Stimulated activated naive CD4-positive, alpha-beta T cell treated with Interleukin-2 at 50 U/mL for 16 hours (primary cell): ENCODE data around the gene PTPDC1.
"Not testable (repeated sequence)": the region's sequence is repeated elsewhere in the genome, so short reads cannot be mapped to it uniquely, and the experiment has no call there.

ENCODE experiments used
- DNase-seq: peaks from one replicate; lab custom pipeline; 2025; lab: John Stamatoyannopoulos, UW

Gene PTPDC1

DNA sequence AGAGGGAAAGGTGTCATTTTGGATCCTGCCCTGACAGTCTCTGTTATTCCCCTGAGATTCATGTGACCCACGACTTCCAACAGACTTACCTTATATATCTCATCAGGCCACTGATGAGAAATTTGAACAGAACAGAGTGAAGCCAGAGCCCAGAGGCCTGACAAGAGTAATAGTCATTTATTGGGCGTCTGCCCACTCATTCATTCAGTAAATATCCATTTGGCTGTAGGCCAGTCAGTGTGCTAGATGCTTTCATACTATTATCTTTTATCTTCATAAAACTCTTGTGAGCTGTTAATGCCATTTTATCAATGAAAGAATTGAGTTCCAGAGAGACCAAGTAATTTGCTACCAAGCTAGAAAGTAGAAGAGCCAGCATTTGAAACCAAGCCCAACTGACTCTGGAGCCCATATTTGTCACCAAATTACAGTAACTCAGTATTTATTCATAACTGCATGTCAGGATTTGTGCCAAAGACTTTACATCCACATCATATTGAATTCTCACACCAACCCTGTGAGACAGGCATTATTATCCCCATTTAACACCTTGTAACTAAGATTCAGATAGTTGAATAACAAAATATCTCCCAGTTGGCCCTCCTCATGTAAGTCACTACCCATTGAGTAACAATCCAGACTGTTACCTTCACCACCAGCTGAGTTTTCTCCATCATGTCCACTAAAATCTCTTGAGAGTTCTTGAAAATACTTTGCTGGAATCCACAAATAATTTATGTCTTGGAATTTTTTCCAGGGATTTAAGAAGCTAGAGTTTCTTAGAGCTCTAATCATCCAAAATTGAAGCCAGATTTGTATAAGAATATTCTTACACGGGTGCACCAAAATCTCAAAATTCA lies 2.5 kb downstream of the PTPDC1 start:
- no peak for DNase-seq

DNA sequence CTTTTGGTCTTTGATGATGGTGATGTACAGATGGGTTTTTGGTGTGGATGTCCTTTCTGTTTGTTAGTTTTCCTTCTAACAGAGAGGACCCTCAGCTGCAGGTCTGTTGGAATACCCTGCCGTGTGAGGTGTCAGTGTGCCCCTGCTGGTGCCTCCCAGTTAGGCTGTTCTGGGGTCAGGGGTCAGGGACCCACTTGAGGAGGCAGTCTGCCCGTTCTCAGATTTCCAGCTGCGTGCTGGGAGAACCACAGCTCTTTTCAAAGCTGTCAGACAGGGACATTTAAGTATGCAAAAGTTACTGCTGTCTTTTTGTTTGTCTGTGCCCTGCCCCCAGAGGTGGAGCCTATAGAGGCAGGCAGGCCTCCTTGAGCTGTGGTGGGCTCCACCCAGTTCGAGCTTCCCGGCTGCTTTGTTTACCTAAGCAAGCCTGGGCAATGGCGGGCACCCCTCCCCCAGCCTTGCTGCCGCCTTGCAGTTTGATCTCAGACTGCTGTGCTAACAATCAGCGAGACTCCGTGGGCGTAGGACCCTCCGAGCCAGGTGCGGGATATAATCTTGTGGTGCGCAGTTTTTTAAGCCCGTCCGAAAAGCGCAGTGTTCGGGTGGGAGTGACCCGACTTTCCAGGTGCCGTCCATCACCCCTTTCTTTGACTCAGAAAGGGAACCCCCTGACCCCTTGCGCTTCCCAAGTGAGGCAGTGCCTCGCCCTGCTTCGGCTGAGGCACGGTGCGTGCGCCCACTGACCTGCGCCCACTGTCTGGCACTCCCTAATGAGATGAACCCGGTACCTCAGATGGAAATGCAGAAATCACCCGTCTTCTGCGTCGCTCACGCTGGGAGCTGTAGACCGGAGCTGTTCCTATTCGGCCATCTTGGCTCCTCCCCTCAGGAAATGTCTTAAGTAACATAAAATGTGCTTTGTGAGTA lies 10.2 kb downstream of the PTPDC1 start:
- DNase-seq = not testable (repeated sequence)

DNA sequence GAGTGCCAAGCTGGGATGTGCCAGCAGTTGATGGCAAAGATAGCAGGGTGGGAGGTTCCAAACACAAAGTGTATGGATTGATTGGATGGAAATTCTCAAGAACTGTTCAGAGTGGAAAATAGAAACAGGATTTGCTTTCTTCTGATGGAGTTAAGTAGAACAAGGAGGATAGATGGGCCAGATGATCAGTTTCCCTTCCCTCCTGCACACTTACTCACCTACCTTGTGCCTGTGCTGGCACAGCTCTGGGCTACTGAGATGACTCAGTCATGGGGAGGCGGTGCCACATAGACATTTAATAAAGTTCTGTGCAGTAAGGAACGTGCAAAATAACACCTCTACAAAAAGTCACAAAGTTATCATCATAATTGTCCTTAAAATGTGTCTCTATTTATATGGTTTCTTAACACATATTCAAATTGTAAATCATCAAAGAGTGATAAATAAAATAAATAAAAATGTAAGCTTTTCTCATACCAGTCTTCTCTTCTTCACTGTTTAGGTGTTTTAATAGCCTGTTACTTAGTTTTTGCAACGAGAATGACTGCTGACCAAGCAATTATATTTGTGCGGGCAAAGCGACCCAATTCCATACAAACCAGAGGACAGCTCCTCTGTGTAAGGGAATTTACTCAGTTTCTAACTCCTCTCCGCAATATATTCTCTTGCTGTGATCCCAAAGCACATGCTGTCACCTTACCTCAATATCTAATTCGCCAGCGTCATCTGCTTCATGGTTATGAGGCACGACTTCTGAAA lies 12.7 kb downstream of the PTPDC1 start:
- DNase-seq = no peak

DNA sequence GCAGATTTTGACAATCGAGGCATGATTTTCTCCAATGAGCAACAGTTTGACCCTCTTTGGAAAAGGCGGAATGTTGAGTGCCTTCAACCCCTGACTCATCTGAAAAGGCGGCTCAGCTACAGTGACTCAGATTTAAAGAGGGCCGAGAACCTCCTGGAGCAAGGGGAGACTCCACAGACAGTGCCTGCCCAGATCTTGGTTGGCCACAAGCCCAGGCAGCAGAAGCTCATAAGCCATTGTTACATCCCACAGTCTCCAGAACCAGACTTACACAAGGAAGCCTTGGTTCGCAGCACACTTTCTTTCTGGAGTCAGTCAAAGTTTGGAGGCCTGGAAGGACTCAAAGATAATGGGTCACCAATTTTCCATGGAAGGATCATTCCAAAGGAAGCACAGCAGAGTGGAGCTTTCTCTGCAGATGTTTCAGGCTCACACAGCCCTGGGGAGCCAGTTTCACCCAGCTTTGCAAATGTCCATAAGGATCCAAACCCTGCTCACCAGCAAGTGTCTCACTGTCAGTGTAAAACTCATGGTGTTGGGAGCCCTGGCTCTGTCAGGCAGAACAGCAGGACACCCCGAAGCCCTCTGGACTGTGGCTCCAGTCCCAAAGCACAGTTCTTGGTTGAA lies 13.6 kb downstream of the PTPDC1 start:
- DNase-seq = no peak

- no peak for DNase-seq
Observed at GRCh38 chr9:94100152-94100879, 16.1 kb downstream of the PTPDC1 start.

DNA sequence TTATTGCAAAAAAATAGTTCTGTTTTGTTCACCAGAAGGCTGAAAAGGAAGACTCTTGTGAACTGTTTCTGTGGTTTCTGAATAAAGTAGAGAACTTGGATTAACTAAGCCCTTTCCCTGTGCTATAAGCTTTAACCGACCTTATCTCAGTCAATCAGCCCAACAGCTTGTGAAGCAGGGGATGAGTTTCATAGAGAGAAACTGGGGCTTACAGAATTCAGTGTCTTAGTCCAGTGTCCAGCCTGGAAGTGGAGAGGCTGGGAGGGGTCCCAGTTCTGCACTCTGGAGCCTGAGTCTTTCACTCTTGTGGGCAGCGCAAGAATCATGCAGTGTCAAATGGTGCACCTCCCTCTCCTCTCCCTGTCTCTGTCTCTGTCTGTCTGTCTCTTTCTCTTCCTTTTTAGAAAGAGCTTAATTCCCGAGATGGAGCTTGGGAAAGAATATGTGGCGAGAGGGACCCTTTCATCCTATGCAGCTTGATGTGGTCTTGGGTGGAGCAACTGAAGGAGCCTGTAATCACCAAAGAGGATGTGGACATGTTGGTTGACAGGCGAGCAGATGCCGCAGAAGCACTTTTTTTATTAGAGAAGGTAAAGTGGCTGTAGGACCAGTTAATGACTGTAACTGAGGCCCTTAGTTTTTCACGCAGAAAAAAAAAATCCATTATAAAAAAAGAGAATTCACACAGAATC lies 17.0 kb downstream of the PTPDC1 start:
- DNase-seq = no peak

GRCh38 chr9:94108584-94108983 lies 24.3 kb downstream of the PTPDC1 start:
- DNase-seq = no peak

GRCh38 chr9:94110821-94111252 lies 26.6 kb downstream of the PTPDC1 start:
- DNase-seq = no peak

DNA sequence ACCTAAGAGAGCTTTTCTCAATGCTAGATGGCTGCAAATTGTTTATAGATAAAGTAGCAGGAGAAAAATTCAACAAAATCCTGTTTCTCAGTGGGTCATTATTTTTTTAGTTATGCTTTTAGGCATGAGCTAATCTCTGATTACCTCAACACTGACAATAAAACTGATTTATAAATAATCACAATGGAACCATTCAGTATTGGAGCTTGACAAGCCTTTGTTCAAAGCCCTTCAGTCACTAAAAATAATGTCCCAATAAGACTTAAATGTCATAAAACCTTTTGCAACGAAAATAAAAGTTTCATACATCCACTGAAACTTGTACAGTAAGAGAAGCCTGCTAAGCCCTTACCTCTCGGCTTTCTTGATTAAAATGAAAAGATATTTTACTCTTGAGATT lies 27.2 kb downstream of the PTPDC1 start:
- DNase-seq = no peak

DNA sequence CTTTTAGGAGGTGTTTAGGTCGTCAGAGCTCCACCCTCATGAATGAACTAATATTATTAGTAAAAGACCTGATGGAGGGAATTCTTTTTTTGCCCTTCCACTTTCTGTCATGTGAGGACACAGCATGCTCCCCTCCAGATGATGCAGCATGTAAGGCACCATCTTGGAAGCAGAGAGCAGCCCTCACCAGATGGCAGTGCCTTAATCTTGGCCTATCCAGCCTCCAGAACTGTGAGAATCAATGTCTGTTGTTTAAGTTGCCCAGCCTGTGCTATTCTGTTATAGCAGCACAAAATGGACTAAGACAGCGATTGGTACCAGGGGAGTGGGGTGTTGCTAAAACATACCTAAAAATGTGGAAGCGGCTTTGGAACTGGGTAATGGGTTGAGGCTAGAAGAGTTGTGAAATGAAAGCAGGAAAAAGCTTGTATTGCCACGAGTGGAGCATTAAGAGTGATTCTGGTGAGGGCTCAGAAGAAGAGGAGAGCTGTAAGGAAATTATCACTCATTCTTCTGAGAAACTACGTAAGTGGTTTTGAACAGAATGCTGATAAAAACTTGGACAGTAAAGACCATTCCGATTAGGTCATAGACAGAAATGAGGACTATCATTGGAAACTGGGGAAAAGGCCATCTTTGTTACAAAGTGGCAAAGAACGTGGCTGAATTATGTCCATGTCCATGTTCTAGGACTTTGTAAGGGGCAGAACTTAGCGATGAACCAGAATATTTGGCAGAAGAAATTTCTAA lies 28.6 kb downstream of the PTPDC1 start:
- DNase-seq = no peak

DNA sequence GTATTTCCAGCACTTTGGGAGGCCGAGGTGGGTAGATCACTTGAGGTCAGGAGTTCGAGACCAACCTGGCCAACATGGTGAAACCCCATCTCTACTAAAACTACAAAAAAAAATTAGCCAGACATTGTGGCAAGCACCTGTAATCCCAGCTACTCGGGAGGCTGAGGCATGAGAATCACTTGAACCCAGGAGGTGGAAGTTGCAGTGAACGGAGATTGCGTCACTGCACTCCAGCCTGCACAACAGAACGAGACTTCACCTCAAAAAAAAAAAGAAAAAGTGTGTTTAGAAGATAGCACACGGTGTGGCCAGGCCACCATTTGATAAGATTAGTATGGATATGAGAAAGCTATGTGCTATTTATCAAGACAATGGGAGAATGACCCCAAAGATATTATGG lies 35.8 kb downstream of the PTPDC1 start:
- DNase-seq = not testable (repeated sequence)

DNA sequence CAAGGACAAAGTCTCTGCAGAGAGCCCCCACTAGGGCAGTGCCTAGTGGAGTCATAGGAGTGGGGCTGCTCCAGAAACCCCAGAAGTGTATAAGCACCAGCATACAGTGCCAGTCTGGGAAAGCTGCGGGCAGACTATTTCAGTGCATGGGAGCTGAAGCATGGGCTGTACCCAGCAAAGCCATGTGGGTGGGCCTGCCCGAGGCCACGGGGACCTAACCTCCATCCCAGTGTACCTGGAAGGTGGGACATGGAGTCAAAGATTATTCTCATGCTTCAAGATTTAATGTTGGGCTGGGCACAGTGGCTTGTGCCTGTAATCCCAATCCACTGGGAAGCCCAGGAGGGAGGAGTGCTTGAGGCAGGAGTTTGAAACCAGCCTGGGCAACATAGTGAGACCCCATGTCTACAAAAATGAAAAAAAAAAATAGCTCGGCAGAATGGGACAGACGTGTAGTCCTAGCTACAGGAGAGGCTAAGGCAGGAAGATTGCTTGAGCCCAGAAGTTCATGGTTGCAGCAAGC lies 36.7 kb downstream of the PTPDC1 start:
- no peak for DNase-seq

GRCh38 chr9:94126844-94127243 lies 42.6 kb downstream of the PTPDC1 start:
- DNase-seq = no peak

GRCh38 chr9:94127806-94128205 lies 43.5 kb downstream of the PTPDC1 start:
- no peak for DNase-seq

DNA sequence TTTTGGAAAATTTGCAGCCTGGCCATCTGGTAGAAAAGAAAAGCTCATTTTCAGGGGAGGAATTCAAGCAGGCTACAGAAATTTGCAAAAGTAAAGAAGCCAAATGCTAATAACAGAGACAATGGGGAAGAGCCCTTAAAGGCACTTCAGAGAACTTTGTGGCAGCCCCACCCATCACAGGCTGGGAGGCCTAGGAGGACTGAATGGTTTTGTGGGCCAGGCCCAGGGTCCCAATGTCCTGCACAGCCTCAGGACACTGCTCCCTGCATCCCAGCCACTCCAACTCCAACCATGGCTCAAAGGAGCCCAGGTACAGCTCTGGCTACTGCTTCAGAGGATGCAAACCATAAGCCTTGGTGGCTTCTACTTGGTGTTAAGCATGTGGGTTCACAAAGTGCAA lies 44.3 kb downstream of the PTPDC1 start:
- DNase-seq = no peak

- no peak for DNase-seq
Observed at GRCh38 chr9:94134629-94135028, 50.4 kb downstream of the PTPDC1 start.

GRCh38 chr9:94135222-94135621 lies 51.0 kb downstream of the PTPDC1 start:
- DNase-seq = no peak

DNA sequence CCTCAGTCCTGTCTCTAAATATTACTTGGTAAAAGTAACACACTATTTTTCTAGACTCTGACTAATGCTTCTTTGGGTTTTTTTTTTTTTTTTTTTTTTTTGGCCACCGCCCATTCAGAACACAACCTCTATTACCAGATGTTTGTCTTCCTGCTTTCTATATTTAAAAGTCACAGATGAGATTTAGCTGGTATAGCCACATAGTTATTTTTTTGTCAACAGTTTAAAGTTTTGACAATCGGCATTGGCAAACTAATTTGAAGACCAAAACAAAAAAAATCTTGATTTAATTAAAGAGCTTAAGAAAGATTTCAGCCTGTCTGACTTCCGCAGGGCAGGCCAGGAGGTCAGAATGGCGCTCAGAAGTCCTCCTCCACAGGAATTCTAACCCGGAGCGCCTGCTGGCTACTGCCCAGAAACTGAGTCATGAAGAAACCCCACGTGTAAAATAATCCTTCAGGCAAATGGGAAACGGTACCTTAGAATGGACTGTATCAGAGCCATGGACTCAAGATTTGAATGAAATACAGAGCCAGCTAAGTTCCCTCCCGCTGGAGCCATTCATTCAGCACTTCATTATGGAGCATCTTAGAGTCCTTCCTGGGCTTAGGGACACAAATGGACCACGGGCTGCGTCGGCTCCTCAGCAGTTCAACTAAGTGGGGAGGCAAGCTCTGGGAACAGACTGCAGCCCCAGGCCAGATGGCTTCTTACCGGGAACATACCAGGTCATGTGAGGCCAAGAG lies 55.6 kb downstream of the PTPDC1 start:
- DNase-seq = no peak

- DNase-seq = no peak
Observed at GRCh38 chr9:94140418-94140780, 56.1 kb downstream of the PTPDC1 start.
